GM18498 (cell line): ENCODE results near the gene PRKCA.
"Not testable (repeated sequence)": the region's sequence is repeated elsewhere in the genome, so short reads cannot be mapped to it uniquely, and the experiment has no call there.

ENCODE experiments used
- ATAC-seq: cut with Tn5 transposase; IDR thresholded peaks from one replicate; pipeline ENCODE4 v1.9.1; 2021; ENCODE audit warnings: mild to moderate bottlenecking, moderate library complexity; ENCODE audit not compliant: unreplicated experiment

PRKCA gene

GRCh38 chr17:66301864-66302741, at the start of gene PRKCA:
Gene PRKCA, plus strand, starts transcription at chr17:66302613.
- peak; percentile 88 for ATAC-seq

GRCh38 chr17:66253458-66253857, 49.0 kb upstream of the PRKCA start:
- not testable (repeated sequence) for ATAC-seq

GRCh38 chr17:66255112-66255511, 47.3 kb upstream of the PRKCA start:
- peak; percentile 60 for ATAC-seq

GRCh38 chr17:66255527-66255971, 46.9 kb upstream of the PRKCA start:
- ATAC-seq: no peak

- no peak for ATAC-seq
Measured at GRCh38 chr17:66260275-66260674, 42.1 kb upstream of the PRKCA start.

GRCh38 chr17:66260688-66261087, 41.7 kb upstream of the PRKCA start:
- no peak for ATAC-seq

- no peak for ATAC-seq
Measured at GRCh38 chr17:66262767-66263166, 39.6 kb upstream of the PRKCA start.

- ATAC-seq: no peak
Measured at GRCh38 chr17:66264696-66265095, 37.7 kb upstream of the PRKCA start.

- no peak for ATAC-seq
Measured at GRCh38 chr17:66268247-66268927, 34.0 kb upstream of the PRKCA start.

- no peak for ATAC-seq
Measured at GRCh38 chr17:66270106-66270505, 32.3 kb upstream of the PRKCA start.

- ATAC-seq: no peak
Measured at GRCh38 chr17:66271512-66271911, 30.9 kb upstream of the PRKCA start.

- ATAC-seq: no peak
Measured at GRCh38 chr17:66272811-66273585, 29.4 kb upstream of the PRKCA start.

GRCh38 chr17:66273586-66273848, 28.9 kb upstream of the PRKCA start:
- ATAC-seq: no peak

- no peak for ATAC-seq
Measured at GRCh38 chr17:66275651-66276050, 26.8 kb upstream of the PRKCA start.

GRCh38 chr17:66276328-66276937, 26.0 kb upstream of the PRKCA start:
- ATAC-seq: no peak

- no peak for ATAC-seq
Measured at GRCh38 chr17:66277191-66277590, 25.2 kb upstream of the PRKCA start.

GRCh38 chr17:66281661-66282369, 20.6 kb upstream of the PRKCA start:
- ATAC-seq: no peak

- ATAC-seq: no peak
Measured at GRCh38 chr17:66283296-66283934, 19.0 kb upstream of the PRKCA start.

GRCh38 chr17:66283971-66284370, 18.4 kb upstream of the PRKCA start:
- ATAC-seq: no peak

- no peak for ATAC-seq
Measured at GRCh38 chr17:66285149-66285548, 17.3 kb upstream of the PRKCA start.
